ENCODE measurements around the gene DCBLD1. TPM values are rescaled to one million over a fixed set of nuclear protein-coding genes. Genes with fewer than 3 reads are reported as not detected.

The DCBLD1 gene

DNA sequence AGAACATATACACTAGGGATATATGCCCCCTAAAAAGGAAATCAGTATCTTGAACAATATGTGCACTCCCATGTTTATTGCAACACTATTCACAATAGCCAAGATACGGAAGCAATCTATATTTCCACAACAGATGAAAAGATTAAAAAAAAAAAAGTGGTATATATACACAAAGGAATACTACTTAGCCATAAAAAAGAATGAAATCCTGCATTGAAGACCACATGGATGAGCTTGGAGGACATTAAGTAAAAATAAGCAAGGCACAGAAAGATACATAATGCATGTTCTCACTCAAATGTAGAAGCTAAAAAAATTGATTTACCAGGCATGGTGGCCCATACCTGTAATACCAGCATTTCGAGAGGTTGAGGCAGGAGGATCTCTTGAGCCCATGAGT, 115.3 kb downstream of the DCBLD1 start:
- no peak overlapping the region for H3K4me3 ChIP-seq (ENCODE audit: low read length in 2 of 2)
- H2BK5ac ChIP-seq (ENCODE audit: low read length), result no peak overlapping the region
- WGBS, 2 donors (ENCODE audit: extremely low coverage in 2 of 2, insufficient read length in 2 of 2, insufficient replicate concordance in 1 of 2), result no CpG with 5 or more reads among the region's 2 CpGs

More for the DNA sequence above, 115.3 kb downstream of the DCBLD1 start:
- no peak overlapping the region for H3K9ac ChIP-seq (ENCODE audit: low read depth, low read length, poor library complexity)
- H3K36me3 ChIP-seq (replicated peaks in 1 of 2; ENCODE audit: control insufficient read depth in 2 of 2, insufficient read depth in 2 of 2, low read length in 2 of 2), result peaks cover 5 to 20% of the 10 kb centered on the region in 2 donors
- no peak overlapping the region for H2BK15ac ChIP-seq (ENCODE audit: low read length)
- no peak overlapping the region for H2BK120ac ChIP-seq (ENCODE audit: low read depth, low read length)
- H2AFZ ChIP-seq (ENCODE audit: low read length), result no peak overlapping the region
- H3K9me3 ChIP-seq (replicated peaks in 1 of 2; ENCODE audit: control insufficient read depth in 2 of 2, insufficient read depth in 1 of 2, low read depth in 1 of 2, low read length in 2 of 2), result peaks cover 0 to 11% of the 10 kb centered on the region in 2 donors
- no peak overlapping the region for H4K91ac ChIP-seq (ENCODE audit: low read depth, low read length, poor library complexity)
- no peak overlapping the region for H3K18ac ChIP-seq (ENCODE audit: low read length)
- no peaks in the 10 kb centered on the region for H3K27me3 ChIP-seq (ENCODE audit: control insufficient read depth in 3 of 3, insufficient read depth in 3 of 3, low read depth in 1 of 3, low read length in 3 of 3)
- H3K4me2 ChIP-seq (ENCODE audit: insufficient read depth, low read length, poor library complexity, severe bottlenecking), result no peak overlapping the region
- H2AK5ac ChIP-seq (ENCODE audit: low read depth, low read length), result no peak overlapping the region
- H3K23ac ChIP-seq (ENCODE audit: low read depth, low read length, poor library complexity), result no peak overlapping the region
- DNase-seq (ENCODE audit: low spot score), result no peak
- peaks cover 8% of the 10 kb centered on the region for H3K79me1 ChIP-seq (ENCODE audit: low read depth, low read length)
- no peak overlapping the region for H4K8ac ChIP-seq (ENCODE audit: low read depth, low read length)
- no peaks in the 10 kb centered on the region for H3K4me1 ChIP-seq (ENCODE audit: control insufficient read depth in 2 of 2, insufficient read depth in 1 of 2, low read depth in 1 of 2, low read length in 2 of 2)
- H3K4ac ChIP-seq (ENCODE audit: low read length), result no peak overlapping the region
- no peak overlapping the region for H2BK12ac ChIP-seq (ENCODE audit: low read length)
- no peak overlapping the region for H3K27ac ChIP-seq (replicated peaks; ENCODE audit: low read length)
- H3K14ac ChIP-seq (ENCODE audit: low read length), result no peak overlapping the region

Small RNA genes within 50 kb of the gene (small RNA-seq; reads per million reads assigned to genes)
- gene RNU6-253P (ENCODE audit: insufficient read depth), result not detected
